Measurements from ENCODE around the gene ADCY2. TPM values are rescaled to one million over a fixed set of nuclear protein-coding genes. Genes with fewer than 3 reads are reported as not detected.

Gene ADCY2
- total and polyA plus RNA-seq, 4 experiments from 2014 or later, result not detected

GRCh38 chr5:7850395-7851239 lies 454.7 kb downstream of the ADCY2 start, which contains the start of gene CFAP90:
CFAP90 (minus strand) TSS chr5:7851133; CDS start chr5:7851021, 112 bp downstream.
- Histone ChIP-seq H3K4me1 (ENCODE audit: insufficient read depth, low read length) (peaks cover 26% of the 10 kb centered on the region), H3K27me3 (ENCODE audit: insufficient read depth, low read length) (peaks cover 15% of the 10 kb centered on the region), H3K4me3 (ENCODE audit: low read length in 2 of 2) (peak within 1 kb of the TSS in 1 of 2 donors; percentile 41), H3K9me3 (ENCODE audit: control insufficient read depth in 1 of 2, low read length in 2 of 2) (no peaks in the 10 kb centered on the region), H3K36me3 (ENCODE audit: insufficient read depth, low read length) (no peaks in the 10 kb centered on the region), H3K27ac (ENCODE audit: low read depth, low read length) (no peak within 1 kb of the TSS)
- no peaks in the 10 kb centered on the region for H3K36me3 Mint-ChIP-seq
- ChIA-PET CTCF (ENCODE audit: partially characterized antibody) (interaction anchor here (0.8 to 3.0 kb wide), 5 partner anchors 9 to 34 kb away, joined by 4 to 15 read pairs (median 11); no protein-coding TSS in a partner anchor), POLR2A (ENCODE audit: partially characterized antibody) (interaction anchor here (0.8 to 2.8 kb wide), 2 partner anchors 19 to 1218 kb away, joined by 3 to 19 read pairs; partner anchors contain the start of genes FASTKD3, MTRR and NSUN2)
- H3K27ac Mint-ChIP-seq, result peak within 1 kb of the TSS; percentile 5 to 89 (median 70)
- no peaks in the 10 kb centered on the region for H3K9me3 Mint-ChIP-seq
- intact Hi-C loops (cut with micrococcal nuclease), result loop anchor here (1.0 kb wide), 1 partner anchor 19 kb away; the partner anchor contains the start of genes FASTKD3 and MTRR
- peaks cover 16 to 17% of the 10 kb centered on the region in 2 donors for H3K27me3 Mint-ChIP-seq
- peak in 3 of 5 donors; percentile 27 to 55 (median 32) for DNase-seq
- H3K4me1 Mint-ChIP-seq, result peaks cover 14 to 32% (median 22%) of the 10 kb centered on the region in 4 donors
- peak within 1 kb of the TSS; percentile 80 to 90 (median 86) for H3K4me3 Mint-ChIP-seq

DNA sequence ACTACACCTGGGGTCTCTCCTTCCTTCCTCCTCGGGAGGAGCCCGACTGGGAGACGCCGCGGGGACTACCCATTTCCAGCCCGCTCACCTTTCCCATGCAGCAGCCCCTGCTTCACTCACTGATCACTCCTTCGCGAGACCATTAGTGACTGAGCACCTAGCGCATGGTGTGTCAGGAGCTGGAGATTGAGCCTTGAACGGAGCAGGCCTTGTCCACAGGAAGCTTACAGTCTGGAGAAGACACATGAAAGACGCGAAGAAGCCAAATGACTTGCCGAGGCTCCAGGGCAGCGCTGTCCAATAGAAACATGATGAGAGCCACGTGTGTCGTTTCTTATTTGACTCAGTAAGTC lies 455.3 kb downstream of the ADCY2 start:
- CTCF ChIA-PET (ENCODE audit: partially characterized antibody), result interaction anchor here (1.2 to 3.0 kb wide), 4 partner anchors 9 to 35 kb away, joined by 4 to 15 read pairs (median 12); no protein-coding TSS in a partner anchor

DNA sequence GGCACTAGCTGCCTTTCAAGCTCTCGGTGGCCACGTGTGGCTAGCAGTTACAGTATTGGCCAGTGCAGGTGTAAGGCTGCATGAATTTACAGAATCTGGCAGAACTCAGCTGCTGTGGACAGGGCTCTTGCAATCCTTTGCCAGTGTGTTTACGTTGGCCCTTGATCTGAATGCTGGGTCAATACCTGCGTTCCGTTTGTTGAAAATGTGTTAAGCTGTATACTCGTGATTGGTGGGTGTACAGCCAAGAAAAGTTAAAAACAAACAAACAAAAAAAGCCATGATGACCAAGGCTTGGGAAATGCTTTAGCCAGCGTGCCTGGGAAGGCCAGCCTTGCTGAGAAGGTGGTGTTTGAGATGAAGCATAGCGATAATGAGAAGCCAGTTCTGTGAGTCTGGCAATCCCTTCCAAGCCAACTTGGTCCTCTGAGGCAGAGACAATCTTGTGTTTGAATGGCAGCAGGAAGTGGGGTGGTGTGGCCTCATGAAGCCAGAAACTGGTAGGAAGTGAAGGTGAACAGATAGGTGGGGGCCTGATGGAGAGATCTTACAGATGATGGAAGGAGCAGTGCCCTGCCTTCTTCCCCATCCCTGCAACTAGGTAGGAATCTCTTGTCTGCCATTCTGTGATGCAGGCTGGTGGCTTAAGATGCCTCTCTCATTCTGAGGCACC lies 455.8 kb downstream of the ADCY2 start:
- Histone ChIP-seq H3K4me3 (ENCODE audit: low read length in 2 of 2) (no peak overlapping the region), H3K27ac (ENCODE audit: low read depth, low read length) (no peak overlapping the region), H3K36me3 (ENCODE audit: insufficient read depth, low read length) (no peaks in the 10 kb centered on the region), H3K9me3 (ENCODE audit: control insufficient read depth in 1 of 2, low read length in 2 of 2) (no peaks in the 10 kb centered on the region), H3K4me1 (ENCODE audit: insufficient read depth, low read length) (peaks cover 26% of the 10 kb centered on the region), H3K27me3 (ENCODE audit: insufficient read depth, low read length) (peaks cover 15% of the 10 kb centered on the region)
- H3K27me3 Mint-ChIP-seq, result peaks cover 12 to 15% of the 10 kb centered on the region in 2 donors
- peaks cover 15 to 32% (median 23%) of the 10 kb centered on the region in 4 donors for H3K4me1 Mint-ChIP-seq
- no peaks in the 10 kb centered on the region for H3K9me3 Mint-ChIP-seq
- CTCF ChIA-PET (ENCODE audit: partially characterized antibody), result interaction anchor here (1.2 to 3.0 kb wide), 4 partner anchors 8 to 35 kb away, joined by 4 to 15 read pairs (median 12); no protein-coding TSS in a partner anchor
- H3K27ac Mint-ChIP-seq, result peak overlapping the region in 5 of 7 donors; percentile 5 to 31 (median 14)
- intact Hi-C loops (cut with micrococcal nuclease), result no loop called here
- POLR2A ChIA-PET (ENCODE audit: partially characterized antibody), result interaction anchor here (2.8 kb wide), 1 partner anchor 18 kb away, joined by 19 read pairs; the partner anchor contains the start of genes FASTKD3 and MTRR
- no peak for DNase-seq
- H3K4me3 Mint-ChIP-seq, result peak overlapping the region; percentile 39 to 89 (median 74)
- no peaks in the 10 kb centered on the region for H3K36me3 Mint-ChIP-seq

More for the DNA sequence above, 455.3 kb downstream of the ADCY2 start:
- peaks cover 14 to 32% (median 22%) of the 10 kb centered on the region in 4 donors for H3K4me1 Mint-ChIP-seq
- Histone ChIP-seq H3K4me1 (ENCODE audit: insufficient read depth, low read length) (peaks cover 26% of the 10 kb centered on the region), H3K27ac (ENCODE audit: low read depth, low read length) (no peak overlapping the region), H3K36me3 (ENCODE audit: insufficient read depth, low read length) (no peaks in the 10 kb centered on the region), H3K9me3 (ENCODE audit: control insufficient read depth in 1 of 2, low read length in 2 of 2) (no peaks in the 10 kb centered on the region), H3K27me3 (ENCODE audit: insufficient read depth, low read length) (peaks cover 15% of the 10 kb centered on the region), H3K4me3 (ENCODE audit: low read length in 2 of 2) (no peak overlapping the region)
- peak overlapping the region in 2 of 7 donors; percentile 50 to 89 for H3K27ac Mint-ChIP-seq
- H3K36me3 Mint-ChIP-seq, result no peaks in the 10 kb centered on the region
- H3K9me3 Mint-ChIP-seq, result no peaks in the 10 kb centered on the region
- POLR2A ChIA-PET (ENCODE audit: partially characterized antibody), result interaction anchor here (0.8 to 2.8 kb wide), 2 partner anchors 18 to 1219 kb away, joined by 3 to 19 read pairs; partner anchors contain the start of genes FASTKD3, MTRR and NSUN2
- intact Hi-C loops (cut with micrococcal nuclease), result no loop called here
- peaks cover 15 to 17% of the 10 kb centered on the region in 2 donors for H3K27me3 Mint-ChIP-seq
- peak in 1 of 5 donors; percentile 10 for DNase-seq
- H3K4me3 Mint-ChIP-seq, result peak overlapping the region; percentile 79 to 89 (median 83)

GRCh38 chr5:7852542-7852941 lies 456.6 kb downstream of the ADCY2 start:
- Mint-ChIP-seq H3K9me3 (no peaks in the 10 kb centered on the region), H3K36me3 (no peaks in the 10 kb centered on the region), H3K27me3 (peaks cover 6 to 15% of the 10 kb centered on the region in 2 donors), H3K4me1 (peaks cover 16 to 34% (median 25%) of the 10 kb centered on the region in 4 donors), H3K27ac (peak overlapping the region in 3 of 7 donors; percentile 30 to 81 (median 36)), H3K4me3 (peak overlapping the region in 5 of 8 donors; percentile 6 to 89 (median 66))
- intact Hi-C loops (cut with micrococcal nuclease), result no loop called here
- Histone ChIP-seq H3K9me3 (ENCODE audit: control insufficient read depth in 1 of 2, low read length in 2 of 2) (no peaks in the 10 kb centered on the region), H3K4me3 (ENCODE audit: low read length in 2 of 2) (no peak overlapping the region), H3K4me1 (ENCODE audit: insufficient read depth, low read length) (peaks cover 31% of the 10 kb centered on the region), H3K36me3 (ENCODE audit: insufficient read depth, low read length) (no peaks in the 10 kb centered on the region), H3K27me3 (ENCODE audit: insufficient read depth, low read length) (peaks cover 14% of the 10 kb centered on the region), H3K27ac (ENCODE audit: low read depth, low read length) (no peak overlapping the region)
- ChIA-PET CTCF (ENCODE audit: partially characterized antibody) (interaction anchor here (2.8 to 3.0 kb wide), 2 partner anchors 21 to 36 kb away, joined by 11 to 12 read pairs; no protein-coding TSS in a partner anchor), POLR2A (ENCODE audit: partially characterized antibody) (interaction anchor here (0.7 kb wide), 1 partner anchor 16 kb away, joined by 3 read pairs; the partner anchor contains the start of genes FASTKD3 and MTRR)
- DNase-seq, result no peak

DNA sequence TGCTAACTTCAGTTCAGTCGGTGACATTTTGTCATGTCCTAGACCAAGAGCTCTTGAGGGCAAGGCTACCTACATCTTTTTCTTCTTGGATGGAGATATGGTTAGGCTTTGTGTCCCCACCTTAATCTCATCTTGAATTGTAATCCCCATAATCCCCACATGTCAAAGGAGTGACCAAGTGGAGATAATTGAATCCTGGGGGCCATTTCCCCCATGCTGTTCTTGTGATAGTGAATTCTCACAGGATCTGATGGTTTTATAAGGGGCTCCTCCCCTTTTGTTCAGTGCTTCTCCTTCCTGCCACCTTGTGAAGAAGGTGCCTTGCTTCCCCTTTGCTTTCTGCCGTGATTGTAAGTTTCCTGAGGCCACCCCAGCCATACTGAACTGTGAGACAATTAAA lies 457.1 kb downstream of the ADCY2 start:
- ChIA-PET POLR2A (ENCODE audit: partially characterized antibody) (interaction anchor here (0.7 kb wide), 1 partner anchor 16 kb away, joined by 3 read pairs; the partner anchor contains the start of genes FASTKD3 and MTRR), CTCF (ENCODE audit: partially characterized antibody) (interaction anchor here (3.0 kb wide), 1 partner anchor 21 kb away, joined by 12 read pairs; no protein-coding TSS in a partner anchor)
- peaks cover 6 to 15% of the 10 kb centered on the region in 2 donors for H3K27me3 Mint-ChIP-seq
- H3K9me3 Mint-ChIP-seq, result no peaks in the 10 kb centered on the region
- no peak overlapping the region for H3K4me3 ChIP-seq (ENCODE audit: low read length in 2 of 2)
- no peaks in the 10 kb centered on the region for H3K36me3 ChIP-seq (ENCODE audit: insufficient read depth, low read length)
- peaks cover 10% of the 10 kb centered on the region for H3K27me3 ChIP-seq (ENCODE audit: insufficient read depth, low read length)
- DNase-seq, result no peak
- peak overlapping the region in 1 of 7 donors; percentile 69 for H3K27ac Mint-ChIP-seq
- peak overlapping the region in 1 of 8 donors; percentile 32 for H3K4me3 Mint-ChIP-seq
- no peaks in the 10 kb centered on the region for H3K9me3 ChIP-seq (ENCODE audit: control insufficient read depth in 1 of 2, low read length in 2 of 2)
- peaks cover 0 to 1% of the 10 kb centered on the region in 2 donors for H3K36me3 Mint-ChIP-seq
- H3K4me1 ChIP-seq (ENCODE audit: insufficient read depth, low read length), result peaks cover 35% of the 10 kb centered on the region
- intact Hi-C loops (cut with micrococcal nuclease), result no loop called here
- H3K27ac ChIP-seq (ENCODE audit: low read depth, low read length), result no peak overlapping the region
- peaks cover 20 to 39% (median 30%) of the 10 kb centered on the region in 4 donors for H3K4me1 Mint-ChIP-seq

GRCh38 chr5:7855611-7856010 lies 459.7 kb downstream of the ADCY2 start:
- no peaks in the 10 kb centered on the region for H3K9me3 Mint-ChIP-seq
- Histone ChIP-seq H3K4me1 (ENCODE audit: insufficient read depth, low read length) (peaks cover 34% of the 10 kb centered on the region), H3K27me3 (ENCODE audit: insufficient read depth, low read length) (no peaks in the 10 kb centered on the region), H3K9me3 (ENCODE audit: control insufficient read depth in 1 of 2, low read length in 2 of 2) (no peaks in the 10 kb centered on the region), H3K27ac (ENCODE audit: low read depth, low read length) (no peak overlapping the region), H3K4me3 (ENCODE audit: low read length in 2 of 2) (no peak overlapping the region), H3K36me3 (ENCODE audit: insufficient read depth, low read length) (no peaks in the 10 kb centered on the region)
- ChIA-PET POLR2A (ENCODE audit: partially characterized antibody) (no interaction called here), CTCF (ENCODE audit: partially characterized antibody) (interaction anchor here (0.7 to 6.6 kb wide), 5 partner anchors 10 to 594 kb away, joined by 3 to 45 read pairs (median 12); partner anchors contain the start of genes FASTKD3 and MTRR)
- intact Hi-C loops (cut with micrococcal nuclease), result loop anchor here (5.0 kb wide), 1 partner anchor 1073 kb away; no protein-coding TSS in a partner anchor
- peaks cover 27 to 41% (median 34%) of the 10 kb centered on the region in 4 donors for H3K4me1 Mint-ChIP-seq
- no peaks in the 10 kb centered on the region for H3K27me3 Mint-ChIP-seq
- no peak for DNase-seq
- peaks cover 10 to 17% of the 10 kb centered on the region in 2 donors for H3K36me3 Mint-ChIP-seq
- H3K27ac Mint-ChIP-seq, result no peak overlapping the region
- no peak overlapping the region for H3K4me3 Mint-ChIP-seq

All from CD4-positive, alpha-beta memory T cell (primary cell).